Measurements from ENCODE around the gene CNTNAP2.

- no peak for TF ChIP-seq CTCF (IDR thresholded peaks at IDR 0.05; ENCODE audit: borderline replicate concordance, extremely low read depth, low read length, poor library complexity, severe bottlenecking)
- no peak for TF ChIP-seq EZH2 (IDR thresholded peaks at IDR 0.05; ENCODE audit: borderline replicate concordance, low read depth, low read length, severe bottlenecking)
Observed at GRCh38 chr7:147400221-147400689, 1283.7 kb downstream of the CNTNAP2 start.
